ENCODE measurements around the gene PAIP2. TPM values are rescaled to one million over a fixed set of nuclear protein-coding genes. Genes with fewer than 3 reads are reported as not detected.

Gene PAIP2
- total RNA-seq, 1 donor from 2014 or later, result 47.9 TPM

DNA sequence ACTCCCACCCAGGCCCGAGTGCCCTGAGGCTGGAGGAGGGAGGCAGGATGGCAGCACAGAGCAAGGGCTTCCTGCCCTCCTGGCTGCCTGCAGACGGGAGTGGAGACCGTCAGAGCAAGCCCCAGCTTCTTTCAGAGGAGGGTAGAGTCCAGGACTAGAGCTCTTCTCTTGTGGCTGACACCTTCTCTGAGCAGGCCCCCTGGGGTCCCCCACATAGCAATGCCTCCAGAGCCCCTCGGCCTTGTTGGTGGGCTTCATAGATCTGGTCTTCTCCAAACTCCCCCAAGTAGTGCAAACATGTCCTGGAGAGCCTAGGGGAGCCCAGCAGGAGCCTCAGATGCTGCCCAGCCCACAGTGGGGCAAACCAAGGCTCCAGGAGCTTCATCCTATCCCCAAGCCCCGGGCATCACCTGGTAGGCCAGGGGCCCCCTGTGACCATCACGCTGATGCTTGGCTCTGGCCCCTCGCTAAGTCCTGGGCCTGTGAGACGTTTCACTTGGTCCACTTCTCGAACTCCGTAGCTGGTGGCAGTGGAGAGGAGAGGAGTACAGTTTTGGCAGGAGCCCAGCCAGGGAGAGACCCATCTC, 46.0 kb downstream of the PAIP2 start:
- Mint-ChIP-seq H3K4me3 (ENCODE audit: unreplicated experiment) (no peak overlapping the region), H3K27me3 (ENCODE audit: low read depth) (no peaks in the 10 kb centered on the region), H3K36me3 (ENCODE audit: low read depth) (peaks cover 1% of the 10 kb centered on the region), H3K4me1 (ENCODE audit: low read depth) (peaks cover 11% of the 10 kb centered on the region), H3K9me3 (ENCODE audit: low read depth) (no peaks in the 10 kb centered on the region), H3K27ac (ENCODE audit: unreplicated experiment) (no peak overlapping the region)
- DNase-seq (ENCODE audit: low spot score), result peak; percentile 59
- TF ChIP-seq, protein P1, sequence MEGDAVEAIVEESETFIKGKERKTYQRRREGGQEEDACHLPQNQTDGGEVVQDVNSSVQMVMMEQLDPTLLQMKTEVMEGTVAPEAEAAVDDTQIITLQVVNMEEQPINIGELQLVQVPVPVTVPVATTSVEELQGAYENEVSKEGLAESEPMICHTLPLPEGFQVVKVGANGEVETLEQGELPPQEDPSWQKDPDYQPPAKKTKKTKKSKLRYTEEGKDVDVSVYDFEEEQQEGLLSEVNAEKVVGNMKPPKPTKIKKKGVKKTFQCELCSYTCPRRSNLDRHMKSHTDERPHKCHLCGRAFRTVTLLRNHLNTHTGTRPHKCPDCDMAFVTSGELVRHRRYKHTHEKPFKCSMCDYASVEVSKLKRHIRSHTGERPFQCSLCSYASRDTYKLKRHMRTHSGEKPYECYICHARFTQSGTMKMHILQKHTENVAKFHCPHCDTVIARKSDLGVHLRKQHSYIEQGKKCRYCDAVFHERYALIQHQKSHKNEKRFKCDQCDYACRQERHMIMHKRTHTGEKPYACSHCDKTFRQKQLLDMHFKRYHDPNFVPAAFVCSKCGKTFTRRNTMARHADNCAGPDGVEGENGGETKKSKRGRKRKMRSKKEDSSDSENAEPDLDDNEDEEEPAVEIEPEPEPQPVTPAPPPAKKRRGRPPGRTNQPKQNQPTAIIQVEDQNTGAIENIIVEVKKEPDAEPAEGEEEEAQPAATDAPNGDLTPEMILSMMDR (IDR thresholded peaks at IDR 0.05), result no peak

DNA sequence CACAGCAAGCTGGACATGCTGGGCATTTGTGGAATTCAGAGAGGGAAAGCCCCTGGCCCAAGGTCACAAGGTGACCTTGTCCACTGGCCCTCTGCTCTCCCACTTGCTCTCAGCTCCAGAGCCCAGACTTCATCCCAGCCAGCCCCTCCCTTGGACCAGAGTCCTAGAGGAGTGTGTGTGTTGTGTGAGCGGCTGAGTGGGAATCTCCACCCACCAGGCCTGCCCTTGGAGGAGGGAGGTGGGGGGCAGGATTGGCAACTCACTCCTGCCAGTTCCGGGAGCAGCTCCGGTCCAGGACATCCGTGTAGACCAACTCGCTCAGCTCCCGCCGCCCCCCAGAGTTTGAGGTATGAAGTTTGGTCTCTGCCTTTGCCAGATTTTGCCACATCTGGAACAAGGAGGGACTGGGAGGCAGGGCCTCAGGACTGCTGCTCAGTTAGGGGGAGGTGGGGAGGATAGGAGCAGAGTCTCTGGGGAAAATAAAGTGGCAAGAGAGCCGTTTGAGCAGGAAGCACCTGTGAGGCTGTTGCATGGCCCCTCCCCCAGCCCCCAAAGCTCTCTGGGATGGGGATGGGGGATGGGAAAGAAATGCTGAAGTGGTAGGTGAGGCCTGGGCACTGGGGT, 46.7 kb downstream of the PAIP2 start:
- peak; percentile 60 for DNase-seq (ENCODE audit: low spot score)
- peaks cover 16% of the 10 kb centered on the region for H3K4me1 Mint-ChIP-seq (ENCODE audit: low read depth)

DNA sequence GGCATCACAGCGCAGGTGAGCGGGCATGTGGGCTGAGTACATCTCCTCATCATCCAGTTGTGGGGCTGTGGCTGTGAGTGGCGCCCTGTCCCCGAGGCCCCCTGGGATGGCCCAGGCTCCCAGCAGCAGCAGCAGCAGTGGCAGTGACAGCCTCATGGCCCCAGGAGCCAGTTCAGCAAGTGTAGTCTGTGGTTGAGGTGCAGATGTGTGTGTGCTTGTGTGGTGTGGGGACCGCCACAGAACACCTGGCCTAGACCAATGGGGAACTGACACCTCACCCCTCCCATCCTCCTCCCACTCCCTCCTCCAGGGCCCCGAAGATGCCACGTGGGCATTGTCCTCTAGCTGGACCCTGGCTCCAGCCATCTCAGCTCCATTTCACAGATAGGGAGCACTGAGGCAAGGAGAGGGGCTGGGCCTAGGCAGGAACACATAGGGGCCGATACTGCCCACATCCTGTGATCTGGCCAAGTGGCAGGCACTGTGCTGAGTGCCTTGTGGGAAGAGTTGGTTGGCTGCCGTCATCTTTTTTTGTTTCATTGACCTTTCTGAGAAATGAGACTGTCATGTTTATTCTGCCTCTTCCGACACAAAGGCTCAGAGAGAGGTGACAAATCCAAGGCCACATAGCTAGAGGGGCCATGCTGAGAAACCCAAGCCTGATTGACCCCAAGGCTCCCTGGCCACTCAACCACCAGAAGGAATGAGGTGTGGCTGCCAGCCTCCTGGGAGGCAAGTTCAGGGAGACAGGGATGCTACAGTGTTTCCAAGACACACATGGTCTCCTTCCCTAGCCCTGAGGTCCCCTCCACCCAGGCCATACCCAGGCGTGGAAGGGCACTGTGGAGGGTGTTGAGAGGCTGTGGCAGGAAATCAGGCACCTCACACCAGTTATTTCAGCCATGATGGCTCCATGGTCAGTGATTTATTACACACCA, 48.3 kb downstream of the PAIP2 start, which contains the start of gene MZB1:
Gene MZB1, minus strand, starts transcription at position 213 of the 938 bp plus-strand sequence. Its CDS starts 57 bp downstream, at position 156.
- Mint-ChIP-seq H3K36me3 (ENCODE audit: low read depth) (peaks cover 1% of the 10 kb centered on the region), H3K4me3 (ENCODE audit: unreplicated experiment) (no peak within 1 kb of the TSS), H3K9me3 (ENCODE audit: low read depth) (no peaks in the 10 kb centered on the region), H3K27ac (ENCODE audit: unreplicated experiment) (no peak within 1 kb of the TSS), H3K27me3 (ENCODE audit: low read depth) (no peaks in the 10 kb centered on the region), H3K4me1 (ENCODE audit: low read depth) (peaks cover 18% of the 10 kb centered on the region)
- peak; percentile 59 for DNase-seq (ENCODE audit: low spot score)
- TF ChIP-seq, protein P1 (IDR thresholded peaks at IDR 0.05), result no peak

More for the DNA sequence above, 46.7 kb downstream of the PAIP2 start:
- no peaks in the 10 kb centered on the region for H3K27me3 Mint-ChIP-seq (ENCODE audit: low read depth)
- H3K9me3 Mint-ChIP-seq (ENCODE audit: low read depth), result no peaks in the 10 kb centered on the region
- H3K4me3 Mint-ChIP-seq (ENCODE audit: unreplicated experiment), result no peak overlapping the region
- peaks cover 1% of the 10 kb centered on the region for H3K36me3 Mint-ChIP-seq (ENCODE audit: low read depth)
- H3K27ac Mint-ChIP-seq (ENCODE audit: unreplicated experiment), result no peak overlapping the region
- TF ChIP-seq, protein P1 (IDR thresholded peaks at IDR 0.05), result no peak

DNA sequence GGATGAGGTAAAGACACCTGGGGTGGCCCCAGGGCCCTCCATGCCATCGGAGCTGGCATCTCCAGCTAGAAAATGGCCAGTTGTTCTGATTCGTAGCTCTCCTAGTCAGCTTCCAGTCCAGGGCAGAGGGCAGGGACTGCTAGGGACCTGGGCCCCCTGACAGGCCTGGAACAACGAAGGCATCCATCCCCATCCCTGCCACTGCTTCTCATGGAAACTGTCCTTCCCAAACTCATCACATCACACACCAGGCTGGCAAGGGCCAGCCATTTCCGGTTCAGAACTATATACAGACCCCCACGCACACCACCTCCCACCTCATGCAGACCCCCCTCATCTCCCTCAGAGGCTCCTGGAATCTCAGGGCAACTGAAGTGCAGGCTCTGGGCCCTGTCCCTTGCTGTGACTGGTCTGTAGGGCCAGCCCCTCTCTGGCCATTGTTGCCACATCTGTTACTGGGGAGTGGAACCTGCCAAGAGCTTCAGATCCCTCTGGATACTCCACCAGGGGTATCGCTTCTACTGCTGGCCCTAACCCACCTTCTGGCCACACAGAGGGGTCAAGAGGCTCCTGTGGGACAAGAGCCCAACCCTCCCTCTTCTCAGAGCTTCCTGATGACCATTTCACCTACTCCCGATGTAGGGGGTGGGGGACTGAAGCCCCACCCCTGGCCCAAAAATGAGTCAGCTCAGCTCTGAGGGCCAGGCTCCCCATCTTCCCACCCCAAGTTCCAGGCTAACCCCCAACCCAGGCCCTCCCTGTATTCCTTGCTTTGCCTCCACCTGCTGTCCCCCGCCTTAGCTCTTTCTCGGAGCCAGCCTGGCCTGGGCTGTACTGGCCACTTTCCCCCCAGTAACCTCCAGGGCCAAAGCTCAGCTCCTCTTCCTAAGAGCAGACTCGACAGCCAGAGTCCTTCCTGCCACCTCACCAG, 49.2 kb downstream of the PAIP2 start:
- no peaks in the 10 kb centered on the region for H3K9me3 Mint-ChIP-seq (ENCODE audit: low read depth)
- no peaks in the 10 kb centered on the region for H3K27me3 Mint-ChIP-seq (ENCODE audit: low read depth)
- TF ChIP-seq, protein P1 (IDR thresholded peaks at IDR 0.05), result no peak
- H3K4me1 Mint-ChIP-seq (ENCODE audit: low read depth), result peaks cover 18% of the 10 kb centered on the region
- peaks cover 1% of the 10 kb centered on the region for H3K36me3 Mint-ChIP-seq (ENCODE audit: low read depth)
- peak; percentile 54 for DNase-seq (ENCODE audit: low spot score)
- peak overlapping the region; percentile 14 for H3K27ac Mint-ChIP-seq (ENCODE audit: unreplicated experiment)
- no peak overlapping the region for H3K4me3 Mint-ChIP-seq (ENCODE audit: unreplicated experiment)
